Measurements from ENCODE around the gene ZNG1A.
"Not testable (repeated sequence)": the region's sequence is repeated elsewhere in the genome, so short reads cannot be mapped to it uniquely, and the experiment has no call there.

DNA sequence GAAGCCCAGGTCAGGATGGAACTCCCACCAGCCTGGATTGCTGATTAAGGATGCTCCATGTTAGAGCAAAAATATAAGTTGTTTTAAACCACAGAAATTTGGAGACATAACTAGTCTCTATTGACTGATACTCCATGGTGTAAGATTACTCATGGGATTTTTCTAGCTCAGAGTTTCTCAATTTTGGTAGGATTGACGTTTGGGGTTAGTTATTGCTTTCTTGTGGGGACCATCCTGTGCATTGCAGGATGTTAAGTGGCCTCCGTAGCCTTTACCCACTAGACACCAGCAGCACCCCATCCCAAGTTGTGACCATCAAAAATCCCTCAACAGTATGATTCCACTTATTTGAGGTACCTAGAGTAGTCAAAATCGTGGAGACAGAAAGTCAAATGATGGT lies 80.1 kb downstream of the ZNG1A start:
- not testable (repeated sequence) for TF ChIP-seq CTCF (conservative IDR thresholded peaks at IDR 0.05); EZH2 (IDR thresholded peaks at IDR 0.05; ENCODE audit: low read depth)

Measured in PC-9 (cell line).